Type B pancreatic cell (in vitro differentiated cells): ENCODE data around the gene ZNF785. TPM values are rescaled to one million over a fixed set of nuclear protein-coding genes. Genes with fewer than 3 reads are reported as not detected.

Experiments
- DNase-seq: peaks from one replicate; pipeline ENCODE4 v3.0.0; 2021; ENCODE audit warnings: mixed read lengths; ENCODE audit not compliant: unreplicated experiment; ENCODE audit errors: extremely low spot score
- H3K27ac Mint-ChIP-seq: 2 replicates; pipeline ENCODE4 v1.8.0; 2021; ENCODE audit warnings: mild to moderate bottlenecking, mixed read lengths
- H3K27me3 Mint-ChIP-seq: 2 replicates; pipeline ENCODE4 v1.8.0; 2021; ENCODE audit warnings: mixed read lengths
- H3K36me3 Mint-ChIP-seq: 2 replicates; pipeline ENCODE4 v1.8.0; 2021; ENCODE audit warnings: mixed read lengths
- H3K4me1 Mint-ChIP-seq: one replicate; pipeline ENCODE4 v1.8.0; 2021; ENCODE audit warnings: mixed read lengths; ENCODE audit not compliant: unreplicated experiment
- H3K4me3 Mint-ChIP-seq: 2 replicates; pipeline ENCODE4 v1.8.0; 2021; ENCODE audit warnings: mild to moderate bottlenecking, mixed read lengths
- H3K9me3 Mint-ChIP-seq: 2 replicates; pipeline ENCODE4 v1.8.0; 2021; ENCODE audit warnings: mixed read lengths
- CTCF ChIP-seq: fragments of 200-600 bp; sonication (generic); conservative IDR thresholded peaks from 2 replicates; pipeline ENCODE4 v1.5.0; 2021; ENCODE audit warnings: antibody characterized with exemption, mild to moderate bottlenecking
- total RNA-seq: library from RNA; stranded (reverse); gene quantifications from 2 replicates; pipeline ENCODE4 v1.2.1, GENCODE V29; 2021; ENCODE audit warnings: low replicate concordance

The ZNF785 gene
- total RNA-seq, 1 donor from 2014 or later: 29.1 TPM

GRCh38 chr16:30558789-30559377 is 26.6 kb downstream of the ZNF785 start:
- no peak for DNase-seq
- Mint-ChIP-seq H3K4me3 (peak overlapping the region; percentile 89), H3K27me3 (no peaks in the 10 kb centered on the region), H3K36me3 (peaks cover 6% of the 10 kb centered on the region), H3K4me1 (peaks cover 17% of the 10 kb centered on the region), H3K9me3 (peaks cover 4% of the 10 kb centered on the region), H3K27ac (peak overlapping the region; percentile 89)
- TF ChIP-seq CTCF: no peak

GRCh38 chr16:30557957-30558788 is 27.3 kb downstream of the ZNF785 start, which contains the start of gene ZNF764:
TSS of gene ZNF764 (minus strand) at chr16:30558374. CDS start at chr16:30558182, 192 bp downstream.
- H3K36me3 Mint-ChIP-seq: peaks cover 11% of the 10 kb centered on the region
- peaks cover 24% of the 10 kb centered on the region for H3K4me1 Mint-ChIP-seq
- peak; percentile 96 for DNase-seq
- TF ChIP-seq CTCF: no peak
- no peaks in the 10 kb centered on the region for H3K27me3 Mint-ChIP-seq
- H3K27ac Mint-ChIP-seq: peak within 1 kb of the TSS; percentile 89
- H3K9me3 Mint-ChIP-seq: peaks cover 4% of the 10 kb centered on the region
- H3K4me3 Mint-ChIP-seq: peak within 1 kb of the TSS; percentile 89

DNA sequence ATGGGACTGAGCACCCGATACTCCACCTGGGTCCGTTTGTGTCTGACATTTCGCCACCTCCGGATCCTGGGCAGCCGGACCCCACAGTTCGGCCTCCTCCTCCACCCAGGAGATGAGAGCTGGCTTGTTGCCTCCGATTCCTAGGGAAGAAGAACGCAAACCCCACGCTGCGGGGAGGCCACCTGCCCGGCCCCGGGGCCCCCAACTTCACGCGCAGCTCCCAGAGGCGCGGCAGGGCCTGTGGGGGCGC is 27.9 kb downstream of the ZNF785 start:
- Mint-ChIP-seq H3K4me1 (peaks cover 26% of the 10 kb centered on the region), H3K9me3 (peaks cover 4% of the 10 kb centered on the region), H3K36me3 (peaks cover 11% of the 10 kb centered on the region), H3K27ac (peak overlapping the region; percentile 89), H3K27me3 (no peaks in the 10 kb centered on the region), H3K4me3 (peak overlapping the region; percentile 89)
- no peak for TF ChIP-seq CTCF
- DNase-seq: no peak

DNA sequence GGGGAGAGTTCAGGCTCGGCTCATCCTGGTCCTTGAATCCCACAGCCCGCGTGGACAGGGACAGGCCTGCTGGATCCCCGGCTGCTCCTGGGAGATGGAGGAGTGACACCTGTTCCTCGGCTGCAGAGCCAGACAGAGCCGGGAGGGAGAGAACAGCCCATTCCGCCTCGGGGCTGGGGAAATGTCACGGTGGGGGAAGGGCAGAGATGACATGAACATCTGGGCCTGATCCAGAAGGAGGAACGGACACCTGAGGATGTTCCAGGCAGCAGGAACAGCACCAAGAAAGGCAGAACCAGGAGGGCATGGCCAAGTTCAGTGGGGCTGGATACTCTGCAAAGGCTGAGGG is 29.4 kb downstream of the ZNF785 start:
- Mint-ChIP-seq H3K9me3 (peaks cover 4% of the 10 kb centered on the region), H3K36me3 (peaks cover 11% of the 10 kb centered on the region), H3K4me3 (peak overlapping the region; percentile 82), H3K27me3 (no peaks in the 10 kb centered on the region), H3K4me1 (peaks cover 26% of the 10 kb centered on the region), H3K27ac (peak overlapping the region; percentile 79)
- no peak for TF ChIP-seq CTCF
- no peak for DNase-seq

DNA sequence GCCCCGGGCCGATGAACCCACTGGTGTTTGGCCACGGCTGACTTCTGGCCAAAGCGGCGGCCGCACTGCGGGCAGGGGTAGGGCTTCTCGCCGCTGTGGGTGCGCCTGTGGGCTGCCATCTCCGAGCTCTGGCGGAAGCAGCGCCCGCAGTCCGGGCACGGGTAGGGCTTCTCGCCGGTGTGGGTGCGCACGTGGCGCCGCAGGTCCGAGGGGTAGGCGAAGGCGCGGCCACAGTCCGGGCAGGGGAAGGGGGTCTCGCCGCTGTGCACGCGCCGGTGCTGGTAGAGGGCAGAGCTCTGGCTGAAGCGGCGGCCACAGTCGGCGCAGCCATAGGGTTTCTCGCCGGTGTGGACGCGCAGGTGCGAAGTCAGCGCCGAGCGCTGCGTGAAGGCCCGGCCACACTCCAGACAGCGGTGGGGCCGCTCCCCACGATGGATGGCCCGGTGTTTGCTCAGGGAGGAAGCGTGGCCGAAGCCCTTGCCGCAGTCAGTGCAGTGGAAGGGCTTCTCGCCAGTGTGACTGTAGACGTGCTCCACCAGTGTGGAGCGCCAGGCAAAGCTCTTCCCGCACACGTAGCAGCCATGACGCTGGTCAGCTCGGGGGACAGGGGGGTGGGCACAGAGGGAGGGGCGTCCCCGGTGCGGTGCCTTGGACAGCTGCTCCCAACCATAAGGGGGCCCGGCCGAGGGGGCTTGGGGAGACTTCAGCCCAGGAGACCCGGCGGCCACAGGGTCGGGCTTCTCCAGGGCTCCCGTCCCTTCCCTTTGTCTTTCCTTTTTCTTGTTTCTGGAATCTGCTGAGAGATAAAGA is 30.0 kb downstream of the ZNF785 start:
- DNase-seq: no peak
- Mint-ChIP-seq H3K27me3 (no peaks in the 10 kb centered on the region), H3K9me3 (peaks cover 4% of the 10 kb centered on the region), H3K27ac (peak overlapping the region; percentile 79), H3K4me1 (peaks cover 26% of the 10 kb centered on the region), H3K36me3 (peaks cover 11% of the 10 kb centered on the region), H3K4me3 (peak overlapping the region; percentile 82)
- no peak for TF ChIP-seq CTCF
